Urothelium cell line (cell line): ENCODE data around the gene SH3RF3.

ENCODE experiments used
- DNase-seq: peaks from one replicate; pipeline ENCODE4 v3.0.0; 2011; ENCODE audit warnings: low spot score, mixed read lengths
- FAIRE-seq: peaks from 2 replicates; lab custom pipeline; 2011; peaks lifted over from hg19 to GRCh38; lab: Jason Lieb, UNC

The SH3RF3 gene

DNA sequence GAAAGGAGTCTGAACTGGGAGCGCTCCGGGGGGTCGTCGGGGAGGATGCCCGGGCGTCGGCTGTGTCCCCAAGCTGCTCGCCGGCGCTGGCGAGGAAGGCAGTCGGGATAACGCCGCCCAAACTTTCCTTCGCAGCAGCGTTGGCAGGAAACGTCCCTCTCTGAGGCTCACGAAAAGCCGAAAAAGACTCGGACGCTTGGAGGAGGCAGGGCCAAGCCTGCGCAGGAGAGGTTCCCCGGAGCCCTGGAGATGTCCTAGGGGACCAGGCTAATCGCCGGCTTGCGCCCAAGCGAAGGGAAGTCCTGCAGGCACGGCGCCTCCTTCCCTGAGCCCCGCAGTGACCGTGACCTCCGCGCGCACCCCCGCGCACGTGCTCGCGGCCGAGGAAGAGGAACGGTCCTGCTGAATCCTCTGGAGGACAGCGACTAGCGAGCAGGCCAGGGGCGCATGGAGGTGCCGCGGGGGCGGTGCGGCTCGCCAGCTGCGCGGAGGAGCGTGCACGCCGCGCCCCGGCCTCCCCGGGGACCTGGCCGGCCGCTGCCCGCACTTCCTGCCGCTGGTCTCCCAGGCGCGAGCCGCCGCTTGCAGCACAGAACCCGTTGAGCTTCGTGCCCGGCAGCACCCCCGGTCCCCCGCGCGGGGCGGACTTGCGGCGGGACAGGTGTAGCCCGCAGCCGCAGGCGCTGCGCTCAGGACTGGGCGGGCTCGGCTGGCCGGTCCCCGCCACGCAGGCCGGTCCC lies at the start of gene SH3RF3:
SH3RF3 (plus strand) TSS at position 590 of the 740 bp plus-strand sequence.
- FAIRE-seq (peak; percentile 48), DNase-seq (peak; percentile 49)

- FAIRE-seq (no peak), DNase-seq (no peak)
These were observed 49.4 kb upstream of the SH3RF3 start for GRCh38 chr2:109079590-109079989.

DNA sequence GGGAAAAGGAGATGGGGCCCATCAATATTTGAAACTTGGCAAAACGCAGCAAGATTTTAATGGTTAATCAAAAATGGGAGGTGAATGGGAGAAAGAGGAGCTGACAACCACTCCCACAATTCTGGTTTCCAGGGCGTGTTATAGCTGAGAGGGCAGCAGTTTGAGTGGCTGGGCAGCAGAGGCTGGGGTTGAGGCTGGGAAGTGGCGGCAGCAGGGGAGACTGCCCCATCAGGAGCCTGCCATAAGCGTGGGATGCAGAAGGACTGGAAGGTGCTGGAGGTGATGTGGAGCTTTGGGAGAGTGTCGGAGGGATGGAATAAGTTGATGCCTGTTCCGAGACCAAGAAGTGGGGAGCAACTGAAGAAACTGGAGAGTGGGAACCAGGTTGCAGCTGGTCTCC lies 48.9 kb upstream of the SH3RF3 start:
- no peak for FAIRE-seq

DNA sequence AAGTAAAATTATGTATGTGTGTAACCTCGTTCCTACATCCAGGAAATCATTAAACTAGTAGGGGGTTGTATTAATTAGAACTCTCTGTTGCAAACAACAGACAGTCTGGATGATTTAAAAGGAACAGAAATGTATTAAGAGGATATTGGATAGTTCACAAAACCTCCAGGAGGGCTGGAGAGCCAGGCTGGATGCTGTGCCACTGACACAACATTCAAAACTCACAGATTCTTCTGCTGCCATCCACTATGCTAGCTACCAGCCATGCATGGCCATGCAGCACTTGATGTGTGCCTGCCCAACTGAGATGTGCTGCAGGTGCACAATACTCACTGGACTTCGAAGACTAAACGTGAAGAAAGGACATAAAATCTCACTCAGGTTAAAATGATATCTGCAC lies 48.2 kb upstream of the SH3RF3 start:
- no peak for DNase-seq
- FAIRE-seq = no peak

More for the DNA sequence above, 48.9 kb upstream of the SH3RF3 start:
- DNase-seq = no peak

- no peak for FAIRE-seq
- DNase-seq = no peak
These were observed 47.6 kb upstream of the SH3RF3 start for GRCh38 chr2:109081374-109081773.

DNA sequence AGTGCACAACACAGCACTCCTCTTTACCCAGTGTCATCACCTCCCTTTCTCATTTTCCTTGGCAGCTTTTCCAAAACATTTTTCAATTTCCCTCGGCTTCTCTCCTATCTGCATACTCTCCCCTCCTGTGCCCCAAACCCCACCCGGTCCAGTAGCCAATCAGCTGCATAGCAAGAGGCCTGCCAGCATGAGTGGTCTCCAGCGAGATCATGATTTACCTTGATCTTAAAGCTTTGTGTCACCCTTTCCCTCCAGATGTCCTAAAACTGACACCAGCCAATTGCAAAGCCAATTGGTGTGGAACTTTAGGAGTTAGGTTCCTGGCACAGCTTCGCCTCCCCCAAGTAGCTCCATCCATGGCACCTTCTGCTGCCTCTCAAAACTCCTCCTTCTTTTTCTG lies 45.2 kb upstream of the SH3RF3 start:
- DNase-seq (no peak), FAIRE-seq (no peak)

- DNase-seq (no peak), FAIRE-seq (no peak)
These were observed 44.7 kb upstream of the SH3RF3 start for GRCh38 chr2:109084341-109084740.

GRCh38 chr2:109085912-109086742 lies 42.9 kb upstream of the SH3RF3 start:
- no peak for FAIRE-seq
- DNase-seq = no peak

GRCh38 chr2:109086743-109087020 lies 42.3 kb upstream of the SH3RF3 start:
- no peak for FAIRE-seq
- DNase-seq = no peak

GRCh38 chr2:109087055-109087663 lies 41.8 kb upstream of the SH3RF3 start:
- DNase-seq (no peak), FAIRE-seq (no peak)

DNA sequence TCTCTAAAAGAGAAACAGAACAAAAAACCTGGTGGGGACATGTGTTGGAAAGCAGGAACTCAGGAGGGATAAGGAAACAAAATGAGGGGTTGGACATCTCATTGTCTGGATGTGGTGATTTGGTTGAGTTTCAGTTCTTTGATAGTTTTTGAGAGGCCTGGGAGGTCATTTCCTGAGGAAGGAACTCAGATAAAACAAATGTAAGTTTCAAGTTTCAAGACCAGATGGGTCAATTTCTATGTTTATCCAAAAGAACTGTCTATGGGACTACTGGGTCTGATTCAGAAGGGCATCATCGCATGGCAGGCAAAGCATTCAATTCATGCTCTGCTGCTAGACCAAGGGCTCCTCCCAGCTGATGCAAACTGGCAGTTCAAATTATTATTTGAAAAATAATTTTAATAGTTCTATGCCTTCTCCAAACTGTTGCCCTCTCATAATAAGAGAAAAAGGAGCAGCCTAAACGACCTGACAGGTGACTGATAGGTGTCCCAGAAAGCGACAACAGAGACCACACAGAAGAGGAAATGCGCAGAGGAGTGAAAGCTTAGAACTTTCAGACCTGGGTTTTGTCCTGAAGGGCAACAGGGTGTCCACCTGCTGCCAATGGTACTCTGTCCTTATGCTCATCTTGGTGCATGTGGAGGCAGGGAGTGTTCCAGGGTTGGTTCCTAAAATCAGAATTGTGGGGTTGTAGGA lies 39.3 kb upstream of the SH3RF3 start:
- DNase-seq = no peak
- peak; percentile 74 for FAIRE-seq

GRCh38 chr2:109091526-109091925 lies 37.5 kb upstream of the SH3RF3 start:
- no peak for DNase-seq

DNA sequence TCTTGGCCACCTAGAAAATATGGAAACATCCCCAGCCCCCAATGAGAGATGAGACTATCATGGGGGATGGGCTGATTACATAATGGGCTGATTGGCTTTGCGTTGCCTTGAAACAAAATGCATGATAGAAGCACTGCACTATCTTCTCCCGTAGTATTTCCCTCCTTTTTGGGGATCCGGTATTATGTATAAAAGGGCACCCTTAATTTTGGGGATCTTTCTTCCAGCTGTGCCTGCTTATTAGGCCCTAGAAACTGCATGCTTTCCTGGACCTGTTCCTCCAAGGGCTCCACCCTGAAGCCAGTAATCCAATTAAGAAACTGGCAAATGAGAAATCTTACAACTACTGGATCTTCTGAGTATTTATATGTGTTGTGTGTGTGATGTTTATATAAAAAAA lies 34.9 kb upstream of the SH3RF3 start:
- FAIRE-seq (no peak), DNase-seq (no peak)

More at GRCh38 chr2:109091526-109091925, 37.5 kb upstream of the SH3RF3 start:
- peak; percentile 9 for FAIRE-seq

- DNase-seq (no peak), FAIRE-seq (no peak)
These were observed 30.6 kb upstream of the SH3RF3 start for GRCh38 chr2:109098251-109098920.

GRCh38 chr2:109098921-109099273 lies 30.1 kb upstream of the SH3RF3 start:
- FAIRE-seq = peak; percentile 66
- DNase-seq = no peak

GRCh38 chr2:109102588-109103233 lies 26.3 kb upstream of the SH3RF3 start:
- peak; percentile 66 for FAIRE-seq
- no peak for DNase-seq

GRCh38 chr2:109105113-109105512 lies 23.9 kb upstream of the SH3RF3 start:
- DNase-seq (no peak), FAIRE-seq (no peak)

DNA sequence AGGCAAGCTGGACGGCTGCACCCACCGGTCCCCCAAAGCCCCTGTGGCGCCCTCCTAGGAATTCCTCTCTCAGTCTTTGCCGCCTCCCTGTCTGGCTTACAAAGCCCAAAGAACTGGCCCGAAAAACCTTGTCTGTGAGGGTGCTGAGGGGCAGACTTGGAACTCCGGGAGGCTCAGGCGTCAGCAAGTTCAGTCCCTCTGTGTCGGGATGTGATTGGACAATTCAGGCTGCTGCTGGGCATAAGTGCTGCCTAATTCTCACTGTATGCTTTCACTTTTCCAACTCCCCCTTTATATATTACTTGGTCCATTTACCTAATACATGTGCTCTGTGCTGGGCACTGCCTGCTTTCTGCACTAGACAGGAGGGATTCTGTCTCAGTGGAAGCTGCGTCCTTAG lies 20.3 kb upstream of the SH3RF3 start:
- DNase-seq = no peak
- no peak for FAIRE-seq

DNA sequence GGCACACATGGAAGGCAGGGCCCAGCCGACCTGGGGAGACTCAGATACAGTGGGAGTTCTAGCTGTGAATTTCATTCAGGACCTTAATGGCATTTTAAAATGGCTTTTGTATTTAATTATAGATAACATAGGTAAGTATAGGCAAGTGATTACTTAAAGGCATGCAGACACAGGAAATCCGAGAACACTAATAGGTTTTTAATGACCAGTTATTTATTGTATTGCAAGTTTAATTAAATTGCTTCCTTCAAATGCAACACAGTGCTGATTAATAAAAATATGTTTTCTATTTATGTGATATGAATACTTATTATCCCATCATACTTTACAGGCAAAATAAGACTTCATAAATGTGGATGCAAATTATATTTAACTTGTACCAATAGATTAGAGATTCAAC lies 19.7 kb upstream of the SH3RF3 start:
- FAIRE-seq (no peak), DNase-seq (no peak)

GRCh38 chr2:109110170-109110569 lies 18.8 kb upstream of the SH3RF3 start:
- FAIRE-seq (no peak), DNase-seq (no peak)
